Heart right ventricle (tissue), 16 donors: ENCODE data around the gene MLANA. TPM values are rescaled to one million over a fixed set of nuclear protein-coding genes. Genes with fewer than 3 reads are reported as not detected.

Experiments
- ATAC-seq, 8 donors: fragments of 200-7000 bp; cut with Tn5 transposase; one replicate each; pipeline ENCODE4 v1.9.1; 2020; ENCODE audit warnings: mild to moderate bottlenecking in 8 of 8, moderate library complexity in 8 of 8, moderate number of reproducible peaks in 1 of 8
- DNase-seq, 2 donors: peaks; one replicate each; pipeline ENCODE4 v3.0.0-alpha.2; 2020
- H3K27ac ChIP-seq, 10 donors: fragments of 200-600 bp; sonication (generic) in 2 of 10; one replicate each; pipeline versions ENCODE4 v1.5.0 to v1.8.0; 2020 to 2022; ENCODE audit warnings: mild to moderate bottlenecking in 3 of 10
- H3K27me3 ChIP-seq, 7 donors: fragments of 200-600 bp; one replicate each; pipeline ENCODE4 v1.8.0; 2021 to 2022; ENCODE audit warnings: mild to moderate bottlenecking in 2 of 7
- H3K36me3 ChIP-seq, 9 donors: fragments of 200-600 bp; sonication (generic) in 1 of 9; one replicate each; pipeline versions ENCODE4 v1.5.0 to v1.8.0; 2020 to 2022; ENCODE audit warnings: mild to moderate bottlenecking in 2 of 9
- H3K4me1 ChIP-seq, 9 donors: fragments of 200-600 bp; sonication (generic) in 1 of 9; one replicate each; pipeline versions ENCODE4 v1.5.0 to v1.8.0; 2020 to 2022; ENCODE audit warnings: mild to moderate bottlenecking in 4 of 9
- H3K4me3 ChIP-seq, 10 donors: fragments of 200-600 bp; sonication (generic) in 2 of 10; one replicate each; pipeline versions ENCODE4 v1.5.0 to v1.8.0; 2020 to 2022; ENCODE audit warnings: mild to moderate bottlenecking in 7 of 10, moderate library complexity in 2 of 10
- H3K9me3 ChIP-seq, 11 donors: fragments of 200-600 bp in 10 of 11; sonication (generic) in 2 of 11; one replicate each; pipeline versions ENCODE4 v1.5.0 to v1.8.0; 2013 to 2022; ENCODE audit warnings: mild to moderate bottlenecking in 2 of 11, control low read depth in 1 of 11, moderate library complexity in 1 of 11
- WGBS, 2 donors: extraction: QIAGEN DNeasy Blood & Tissue Kit; methylation state at CpG; one replicate each; pipeline ENCODE4 v1.1.7; 2013; ENCODE audit warnings: inconsistent platforms in 1 of 2; 5-methylcytosine and 5-hydroxymethylcytosine counted together
- intact Hi-C, 10 donors: fragments of 100-400 bp; cut with DNase I; formaldehyde crosslinking; loops; one replicate each; pipeline versions ENCODE4 v1.11.1 to v1.14.2; 2022
- polyA plus RNA-seq, 2 donors: library from polyadenylated mRNA; stranded (reverse); fragments of 200-250 nt; gene quantifications; one replicate each; pipeline ENCODE4 v1.2.3, GENCODE V29; 2013
- total RNA-seq, 10 donors: library from RNA; stranded (reverse); fragmentation: NEBNext Ultra II Directional in 3 of 10; extraction: Animal tissue kit (Norgen Biotek cat#: 25700) in 3 of 10; gene quantifications; one replicate each; pipeline versions ENCODE4 v1.2.1 to v1.2.4, GENCODE V29; 2021 to 2023
- TF ChIP-seq, protein P1 (sequence below), 9 donors: fragments of 200-600 bp; sonication (generic) in 2 of 9; IDR thresholded peaks; one replicate each; pipeline versions ENCODE4 v1.5.0 to v1.8.0; 2021 to 2022; ENCODE audit warnings: antibody characterized with exemption in 9 of 9, mild to moderate bottlenecking in 5 of 9, moderate library complexity in 1 of 9
- donor health status: Arrhythmogenic right ventricular cardiomyopathy.
- donor health status: ischemic (EF 13 %, LVEDD 7.1; RV severe dilation, severe dysfunction).
- donor health status: healthy with polysubstance abuse.
- donor health status: DM: no; HTN: yes; CAD: no.
- donor health status: DM: no; HTN: no; CAD: no.
- donor health status: ischemic (EF 25% LVEDD 6.9; RV normal size, moderate dysfunction).
- donor health status: ischemic (EF 25% LVEDD 5.7; RV mildly dilated, moderate dysfunction).
- donor health status: healthy.
- donor health status: DM: yes; HTN: yes; CAD: no.
- donor health status: Ischemic cardiomyopathy.
- donor health status: ischemic (EF 35%, LVEDD 5.7; RV mildly dilated, moderate dysfunction).
- donor health status: nonischemic (EF 11% LVEDD 7.7; RV severe dilation, severe dysfunction).
- donor health status: DM: yes; HTN: yes; CAD: no.
- donor health status: PGD.
- donor health status: ischemic (EF 29% LVEDD 5.4; RV normal size, mild dysfunction).
- donor health status: nonischemic (EF 23%, LVEDD 6.1; RV moderate dilation, normal function).

Gene MLANA
- total and polyA plus RNA-seq, 12 donors: not detected

DNA sequence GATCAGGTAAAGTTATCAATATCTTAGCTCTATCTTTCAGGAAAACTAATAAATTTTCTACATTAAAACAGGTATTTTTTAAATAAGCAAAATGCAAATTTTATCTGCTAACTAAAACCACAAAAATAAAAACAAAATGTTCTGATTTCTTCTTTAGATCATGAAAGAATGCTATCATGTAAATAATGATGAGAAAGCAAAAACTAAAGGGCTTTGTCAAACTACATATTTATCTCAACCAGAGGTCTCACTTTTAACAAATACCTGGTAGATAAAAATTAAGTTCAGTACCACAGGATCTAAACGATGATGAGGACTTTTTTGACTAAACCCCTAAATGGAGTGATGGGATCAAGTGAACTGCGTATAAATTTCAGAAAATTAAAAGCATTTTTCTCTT lies 50.5 kb downstream of the MLANA start:
- 94 to 95% methylated on average over 2 of the region's 2 CpGs for WGBS, 2 donors
- no peaks in the 10 kb centered on the region for H3K4me1 ChIP-seq
- H3K27ac ChIP-seq: no peak overlapping the region
- H3K4me3 ChIP-seq: no peak overlapping the region
- H3K36me3 ChIP-seq: peaks cover 0 to 9% (median 0%) of the 10 kb centered on the region in 9 donors
- TF ChIP-seq, protein P1, sequence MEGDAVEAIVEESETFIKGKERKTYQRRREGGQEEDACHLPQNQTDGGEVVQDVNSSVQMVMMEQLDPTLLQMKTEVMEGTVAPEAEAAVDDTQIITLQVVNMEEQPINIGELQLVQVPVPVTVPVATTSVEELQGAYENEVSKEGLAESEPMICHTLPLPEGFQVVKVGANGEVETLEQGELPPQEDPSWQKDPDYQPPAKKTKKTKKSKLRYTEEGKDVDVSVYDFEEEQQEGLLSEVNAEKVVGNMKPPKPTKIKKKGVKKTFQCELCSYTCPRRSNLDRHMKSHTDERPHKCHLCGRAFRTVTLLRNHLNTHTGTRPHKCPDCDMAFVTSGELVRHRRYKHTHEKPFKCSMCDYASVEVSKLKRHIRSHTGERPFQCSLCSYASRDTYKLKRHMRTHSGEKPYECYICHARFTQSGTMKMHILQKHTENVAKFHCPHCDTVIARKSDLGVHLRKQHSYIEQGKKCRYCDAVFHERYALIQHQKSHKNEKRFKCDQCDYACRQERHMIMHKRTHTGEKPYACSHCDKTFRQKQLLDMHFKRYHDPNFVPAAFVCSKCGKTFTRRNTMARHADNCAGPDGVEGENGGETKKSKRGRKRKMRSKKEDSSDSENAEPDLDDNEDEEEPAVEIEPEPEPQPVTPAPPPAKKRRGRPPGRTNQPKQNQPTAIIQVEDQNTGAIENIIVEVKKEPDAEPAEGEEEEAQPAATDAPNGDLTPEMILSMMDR (IDR thresholded peaks at IDR 0.05): no peak
- no peaks in the 10 kb centered on the region for H3K27me3 ChIP-seq
- ATAC-seq (no peak), DNase-seq (no peak)
- intact Hi-C loops: no loop called here
- no peaks in the 10 kb centered on the region for H3K9me3 ChIP-seq

GRCh38 chr9:5945112-5945511 lies 54.4 kb downstream of the MLANA start:
- Histone ChIP-seq H3K4me1 (peaks cover 0 to 31% (median 19%) of the 10 kb centered on the region in 9 donors), H3K9me3 (no peaks in the 10 kb centered on the region), H3K36me3 (peaks cover 0 to 5% (median 0%) of the 10 kb centered on the region in 9 donors), H3K4me3 (no peak overlapping the region), H3K27ac (no peak overlapping the region), H3K27me3 (no peaks in the 10 kb centered on the region)
- no peak for ATAC-seq
- intact Hi-C loops: loop anchor here in 1 of 10 donors (5.0 kb wide), 1 partner anchor 72 kb away; the partner anchor contains the start of gene RANBP6
- 91 to 94% methylated on average over 1 of the region's 1 CpG for WGBS, 2 donors
- TF ChIP-seq, protein P1 (IDR thresholded peaks at IDR 0.05): no peak
- no peak for DNase-seq

GRCh38 chr9:5947912-5948311 lies 57.2 kb downstream of the MLANA start:
- no peaks in the 10 kb centered on the region for H3K9me3 ChIP-seq
- H3K36me3 ChIP-seq: peaks cover 0 to 1% (median 0%) of the 10 kb centered on the region in 9 donors
- peak in 5 of 8 donors; percentile 61 to 73 (median 66) for ATAC-seq
- 39% methylated on average over 2 of the region's 2 CpGs for WGBS, 2 donors
- no peak for DNase-seq
- intact Hi-C loops: loop anchor here in 1 of 10 donors (5.0 kb wide), 1 partner anchor 69 kb away; the partner anchor contains the start of gene RANBP6
- H3K4me1 ChIP-seq: peaks cover 0 to 32% (median 19%) of the 10 kb centered on the region in 9 donors
- no peaks in the 10 kb centered on the region for H3K27me3 ChIP-seq
- no peak overlapping the region for H3K4me3 ChIP-seq
- H3K27ac ChIP-seq: no peak overlapping the region
- TF ChIP-seq, protein P1 (IDR thresholded peaks at IDR 0.05): no peak

GRCh38 chr9:5949103-5949699 lies 58.5 kb downstream of the MLANA start:
- Histone ChIP-seq H3K4me3 (peak overlapping the region in 6 of 10 donors; percentile 3 to 32 (median 22)), H3K27me3 (no peaks in the 10 kb centered on the region), H3K36me3 (peaks cover 0 to 6% (median 0%) of the 10 kb centered on the region in 9 donors), H3K4me1 (peaks cover 0 to 37% (median 22%) of the 10 kb centered on the region in 9 donors), H3K27ac (peak overlapping the region in 2 of 10 donors; percentile 13 to 45), H3K9me3 (no peaks in the 10 kb centered on the region)
- 16 to 23% methylated on average over 5 of the region's 5 CpGs for WGBS, 2 donors
- ATAC-seq: no peak
- TF ChIP-seq, protein P1 (IDR thresholded peaks at IDR 0.05): no peak
- DNase-seq: no peak
- intact Hi-C loops: loop anchor here in 1 of 10 donors (5.0 kb wide), 1 partner anchor 68 kb away; the partner anchor contains the start of gene RANBP6
